Measurements from ENCODE around the gene TFEB. TPM values are rescaled to one million over a fixed set of nuclear protein-coding genes. Genes with fewer than 3 reads are reported as not detected.

The TFEB gene
- total RNA-seq, 2 donors from 2014 or later, result 9.4 to 12.0 TPM

- Mint-ChIP-seq H3K27me3 (no peaks in the 10 kb centered on the region), H3K4me1 (peaks cover 6% of the 10 kb centered on the region), H3K4me3 (peak overlapping the region; percentile 60), H3K27ac (no peak overlapping the region), H3K36me3 (ENCODE audit: low read depth) (no peaks in the 10 kb centered on the region), H3K9me3 (no peaks in the 10 kb centered on the region)
- no peak for ATAC-seq (replicated peaks)
Observed at GRCh38 chr6:41736186-41736733, 852 bp upstream of the TFEB start.

GRCh38 chr6:41734666-41735426 is 562 bp downstream of the TFEB start:
- peak; percentile 40 for ATAC-seq (replicated peaks)
- Mint-ChIP-seq H3K9me3 (no peaks in the 10 kb centered on the region), H3K4me3 (peak overlapping the region; percentile 80), H3K27ac (no peak overlapping the region), H3K4me1 (peaks cover 18% of the 10 kb centered on the region), H3K27me3 (no peaks in the 10 kb centered on the region), H3K36me3 (ENCODE audit: low read depth) (no peaks in the 10 kb centered on the region)

- ATAC-seq (replicated peaks), result peak; percentile 64
- Mint-ChIP-seq H3K4me1 (peaks cover 18% of the 10 kb centered on the region), H3K27ac (peak overlapping the region; percentile 79), H3K4me3 (peak overlapping the region; percentile 80), H3K36me3 (ENCODE audit: low read depth) (no peaks in the 10 kb centered on the region), H3K9me3 (no peaks in the 10 kb centered on the region), H3K27me3 (no peaks in the 10 kb centered on the region)
Observed at GRCh38 chr6:41733707-41734665, 1.4 kb downstream of the TFEB start.

GRCh38 chr6:41733360-41733706 is 2.1 kb downstream of the TFEB start:
- Mint-ChIP-seq H3K27ac (no peak overlapping the region), H3K9me3 (no peaks in the 10 kb centered on the region), H3K4me3 (peak overlapping the region; percentile 80), H3K36me3 (ENCODE audit: low read depth) (no peaks in the 10 kb centered on the region), H3K4me1 (peaks cover 18% of the 10 kb centered on the region), H3K27me3 (no peaks in the 10 kb centered on the region)
- ATAC-seq (replicated peaks), result no peak

GRCh38 chr6:41732591-41733359 is 2.6 kb downstream of the TFEB start:
- Mint-ChIP-seq H3K27me3 (no peaks in the 10 kb centered on the region), H3K4me3 (peak overlapping the region; percentile 80)

GRCh38 chr6:41732149-41732548 is 3.3 kb downstream of the TFEB start:
- Mint-ChIP-seq H3K4me1 (peaks cover 18% of the 10 kb centered on the region), H3K4me3 (peak overlapping the region; percentile 80), H3K27ac (peak overlapping the region; percentile 6), H3K27me3 (no peaks in the 10 kb centered on the region), H3K36me3 (ENCODE audit: low read depth) (no peaks in the 10 kb centered on the region), H3K9me3 (no peaks in the 10 kb centered on the region)
- no peak for ATAC-seq (replicated peaks)

More at GRCh38 chr6:41732591-41733359, 2.6 kb downstream of the TFEB start:
- Mint-ChIP-seq H3K36me3 (ENCODE audit: low read depth) (no peaks in the 10 kb centered on the region), H3K27ac (peak overlapping the region; percentile 6), H3K9me3 (no peaks in the 10 kb centered on the region), H3K4me1 (peaks cover 18% of the 10 kb centered on the region)
- peak; percentile 36 for ATAC-seq (replicated peaks)

- no peaks in the 10 kb centered on the region for H3K36me3 Mint-ChIP-seq (ENCODE audit: low read depth)
- no peaks in the 10 kb centered on the region for H3K9me3 Mint-ChIP-seq
- H3K4me1 Mint-ChIP-seq, result peaks cover 18% of the 10 kb centered on the region
- H3K4me3 Mint-ChIP-seq, result no peak overlapping the region
- H3K27me3 Mint-ChIP-seq, result no peaks in the 10 kb centered on the region
- ATAC-seq (replicated peaks), result no peak
- H3K27ac Mint-ChIP-seq, result no peak overlapping the region
Observed at GRCh38 chr6:41731561-41732086, 3.8 kb downstream of the TFEB start.

- no peaks in the 10 kb centered on the region for H3K36me3 Mint-ChIP-seq (ENCODE audit: low read depth)
- ATAC-seq (replicated peaks), result no peak
- H3K4me1 Mint-ChIP-seq, result peaks cover 18% of the 10 kb centered on the region
- H3K27ac Mint-ChIP-seq, result no peak overlapping the region
- no peaks in the 10 kb centered on the region for H3K27me3 Mint-ChIP-seq
- H3K4me3 Mint-ChIP-seq, result no peak overlapping the region
- no peaks in the 10 kb centered on the region for H3K9me3 Mint-ChIP-seq
Observed at GRCh38 chr6:41730531-41731436, 4.6 kb downstream of the TFEB start.

- H3K9me3 Mint-ChIP-seq, result no peaks in the 10 kb centered on the region
- H3K27ac Mint-ChIP-seq, result no peak overlapping the region
- no peak for ATAC-seq (replicated peaks)
- H3K4me1 Mint-ChIP-seq, result peaks cover 18% of the 10 kb centered on the region
- no peaks in the 10 kb centered on the region for H3K27me3 Mint-ChIP-seq
- H3K4me3 Mint-ChIP-seq, result no peak overlapping the region
- H3K36me3 Mint-ChIP-seq (ENCODE audit: low read depth), result no peaks in the 10 kb centered on the region
Observed at GRCh38 chr6:41729624-41730023, 5.8 kb downstream of the TFEB start.

GRCh38 chr6:41728954-41729353 is 6.5 kb downstream of the TFEB start:
- Mint-ChIP-seq H3K9me3 (no peaks in the 10 kb centered on the region), H3K36me3 (ENCODE audit: low read depth) (no peaks in the 10 kb centered on the region), H3K27me3 (no peaks in the 10 kb centered on the region), H3K27ac (no peak overlapping the region), H3K4me1 (peaks cover 21% of the 10 kb centered on the region), H3K4me3 (no peak overlapping the region)
- no peak for ATAC-seq (replicated peaks)

- no peak overlapping the region for H3K4me3 Mint-ChIP-seq
- no peaks in the 10 kb centered on the region for H3K27me3 Mint-ChIP-seq
- H3K9me3 Mint-ChIP-seq, result no peaks in the 10 kb centered on the region
- peaks cover 24% of the 10 kb centered on the region for H3K4me1 Mint-ChIP-seq
- H3K27ac Mint-ChIP-seq, result no peak overlapping the region
- H3K36me3 Mint-ChIP-seq (ENCODE audit: low read depth), result no peaks in the 10 kb centered on the region
- no peak for ATAC-seq (replicated peaks)
Observed at GRCh38 chr6:41728073-41728936, 7.1 kb downstream of the TFEB start.

- Mint-ChIP-seq H3K36me3 (ENCODE audit: low read depth) (no peaks in the 10 kb centered on the region), H3K27me3 (no peaks in the 10 kb centered on the region), H3K4me3 (no peak overlapping the region), H3K4me1 (peaks cover 23% of the 10 kb centered on the region), H3K27ac (no peak overlapping the region), H3K9me3 (no peaks in the 10 kb centered on the region)
- ATAC-seq (replicated peaks), result no peak
Observed at GRCh38 chr6:41727705-41728072, 7.7 kb downstream of the TFEB start.

All from activated T-helper 17 cell treated with anti-CD3 and anti-CD28 coated beads, Interleukin-2, amount 50 U/mL, for 72 hours (primary cell).